ENCODE measurements around the gene C3orf33. TPM values are rescaled to one million over a fixed set of nuclear protein-coding genes. Genes with fewer than 3 reads are reported as not detected.

The C3orf33 gene
- total RNA-seq, 1 experiment from 2014 or later, result 2.9 TPM

DNA sequence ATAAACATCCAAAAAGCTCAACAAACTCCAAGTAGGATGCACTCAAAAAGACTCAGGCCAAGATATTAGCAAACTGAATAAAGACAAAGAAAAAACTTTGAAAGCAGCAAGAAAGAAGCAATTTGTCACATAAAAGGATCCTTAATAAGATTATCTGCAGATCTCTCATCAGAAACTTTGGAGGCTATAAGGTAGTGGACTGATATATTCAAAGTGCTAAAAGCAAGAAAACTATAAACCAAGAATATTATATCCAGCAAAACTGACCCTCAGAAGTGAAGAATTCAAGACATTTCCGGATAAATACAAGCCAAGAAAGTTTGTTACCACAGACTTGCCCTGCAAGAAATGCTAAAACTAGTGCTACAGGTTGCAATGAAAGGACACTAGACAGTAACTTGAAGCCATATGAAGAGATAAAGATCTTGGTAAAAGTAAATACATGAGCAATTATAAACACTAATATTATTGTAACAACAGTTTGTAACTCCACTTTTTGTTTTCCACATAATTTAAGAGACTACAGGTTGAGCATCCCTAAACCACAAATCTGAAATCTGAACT is 23.6 kb downstream of the C3orf33 start:
- no peak overlapping the region for H2AK5ac ChIP-seq (ENCODE audit: insufficient read length, low read length)
- H4K5ac ChIP-seq (ENCODE audit: insufficient read length, low read depth, low read length), result no peak overlapping the region
- no peaks in the 10 kb centered on the region for H3K79me1 ChIP-seq (ENCODE audit: insufficient read depth, low read depth, low read length, poor library complexity, severe bottlenecking)
- Mint-ChIP-seq H3K4me3 (no peak overlapping the region), H3K27ac (no peak overlapping the region), H3K9me3 (peaks cover 0 to 6% of the 10 kb centered on the region in 2 experiments; a peak in 3 of 5 replicates), H3K27me3 (ENCODE audit: low read depth) (no peaks in the 10 kb centered on the region), H3K4me1 (no peaks in the 10 kb centered on the region), H3K36me3 (ENCODE audit: insufficient read depth in 1 of 3, low read depth in 3 of 3) (peaks cover 9 to 10% (median 9%) of the 10 kb centered on the region in 3 experiments)
- no peak overlapping the region for H2BK5ac ChIP-seq (ENCODE audit: insufficient read length, low read length)
- no peak overlapping the region for H3K56ac ChIP-seq (ENCODE audit: insufficient read length, low read depth, low read length)
- H3K18ac ChIP-seq (ENCODE audit: insufficient read length, low read depth, low read length), result no peak overlapping the region
- no peak overlapping the region for H3K4me2 ChIP-seq (ENCODE audit: insufficient read depth, insufficient read length, low read length)
- no peak overlapping the region for H3K14ac ChIP-seq (ENCODE audit: insufficient read depth, low read length)
- no peak overlapping the region for H3K9ac ChIP-seq (ENCODE audit: extremely low read depth, insufficient read length, low read length)
- H3K4ac ChIP-seq (ENCODE audit: low read depth, low read length), result no peak overlapping the region
- no peak overlapping the region for H2BK15ac ChIP-seq (ENCODE audit: low read depth, low read length)
- no peak overlapping the region for H2BK20ac ChIP-seq (ENCODE audit: low read depth, low read length, poor library complexity, severe bottlenecking)
- H3K9me3 ChIP-seq (ENCODE audit: control insufficient read depth, low read depth, low read length), result no peaks in the 10 kb centered on the region
- no peak overlapping the region for H4K8ac ChIP-seq (replicated peaks; ENCODE audit: insufficient read length, low read depth, low read length)
- no peaks in the 10 kb centered on the region for H3K27me3 ChIP-seq (ENCODE audit: insufficient read depth, low read length)
- no peak overlapping the region for H2AFZ ChIP-seq (ENCODE audit: low read length)
- H3K4me1 ChIP-seq (ENCODE audit: insufficient read depth, low read length), result no peaks in the 10 kb centered on the region
- DNase-seq, result no peak
- H3K79me2 ChIP-seq (ENCODE audit: insufficient read depth, low read length), result no peaks in the 10 kb centered on the region
- no peak overlapping the region for H3K27ac ChIP-seq (ENCODE audit: insufficient read length, low read depth, low read length)
- H3K23ac ChIP-seq (ENCODE audit: insufficient read length, low read depth, low read length), result no peak overlapping the region
- H3K23me2 ChIP-seq (ENCODE audit: insufficient read length, low read depth, low read length, poor library complexity, severe bottlenecking), result no peaks in the 10 kb centered on the region
- H3T11ph ChIP-seq (ENCODE audit: low read length), result no peak overlapping the region
- no peak overlapping the region for H4K91ac ChIP-seq (ENCODE audit: insufficient read length, low read depth, low read length)
- no peak overlapping the region for H2BK12ac ChIP-seq (ENCODE audit: insufficient read length, low read depth, low read length)
- no peak overlapping the region for H2BK120ac ChIP-seq (ENCODE audit: low read depth, low read length, poor library complexity, severe bottlenecking)
- TF ChIP-seq, protein P1, sequence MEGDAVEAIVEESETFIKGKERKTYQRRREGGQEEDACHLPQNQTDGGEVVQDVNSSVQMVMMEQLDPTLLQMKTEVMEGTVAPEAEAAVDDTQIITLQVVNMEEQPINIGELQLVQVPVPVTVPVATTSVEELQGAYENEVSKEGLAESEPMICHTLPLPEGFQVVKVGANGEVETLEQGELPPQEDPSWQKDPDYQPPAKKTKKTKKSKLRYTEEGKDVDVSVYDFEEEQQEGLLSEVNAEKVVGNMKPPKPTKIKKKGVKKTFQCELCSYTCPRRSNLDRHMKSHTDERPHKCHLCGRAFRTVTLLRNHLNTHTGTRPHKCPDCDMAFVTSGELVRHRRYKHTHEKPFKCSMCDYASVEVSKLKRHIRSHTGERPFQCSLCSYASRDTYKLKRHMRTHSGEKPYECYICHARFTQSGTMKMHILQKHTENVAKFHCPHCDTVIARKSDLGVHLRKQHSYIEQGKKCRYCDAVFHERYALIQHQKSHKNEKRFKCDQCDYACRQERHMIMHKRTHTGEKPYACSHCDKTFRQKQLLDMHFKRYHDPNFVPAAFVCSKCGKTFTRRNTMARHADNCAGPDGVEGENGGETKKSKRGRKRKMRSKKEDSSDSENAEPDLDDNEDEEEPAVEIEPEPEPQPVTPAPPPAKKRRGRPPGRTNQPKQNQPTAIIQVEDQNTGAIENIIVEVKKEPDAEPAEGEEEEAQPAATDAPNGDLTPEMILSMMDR (conservative IDR thresholded peaks at IDR 0.05), result no peak
- WGBS (ENCODE audit: extremely low coverage, insufficient read length, low lambda C conversion rate), result no CpG with 5 or more reads among the region's 1 CpG
- H4K20me1 ChIP-seq (ENCODE audit: control insufficient read depth, insufficient read depth, insufficient read length), result no peaks in the 10 kb centered on the region
